ENCODE results near the gene AQP12B. TPM values are rescaled to one million over a fixed set of nuclear protein-coding genes. Genes with fewer than 3 reads are reported as not detected.

Gene AQP12B
- total RNA-seq, 2 experiments from 2014 or later, result not detected

DNA sequence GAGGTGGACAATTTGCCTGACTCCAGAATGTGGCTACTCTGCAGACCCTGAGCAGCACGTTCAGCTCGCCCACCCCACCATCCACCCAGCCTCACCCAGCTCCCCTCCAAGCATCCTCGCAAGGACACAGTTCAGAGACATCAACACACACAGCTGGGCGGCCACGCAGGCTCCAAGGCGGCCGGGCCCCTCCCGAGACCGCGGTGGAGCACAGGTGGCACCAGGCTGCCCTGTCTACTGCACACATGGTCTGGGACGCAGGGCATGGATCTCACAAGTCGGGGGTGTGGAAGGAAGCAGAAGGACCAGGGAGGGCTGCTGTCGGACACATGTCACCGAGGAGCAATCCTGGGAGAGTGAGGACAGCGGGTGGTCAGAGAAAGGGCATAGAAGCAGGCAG, 45.2 kb upstream of the AQP12B start:
- ChIA-PET POLR2A (no interaction called here), CTCF (no interaction called here)
- Histone ChIP-seq H3K4me1 (ENCODE audit: insufficient read depth, low read length) (no peaks in the 10 kb centered on the region), H3K27me3 (ENCODE audit: control insufficient read depth in 1 of 2, insufficient read depth in 2 of 2, low read length in 2 of 2) (no peaks in the 10 kb centered on the region), H3K27ac (ENCODE audit: low read depth in 1 of 2, low read length in 2 of 2) (no peak overlapping the region), H3K4me3 (ENCODE audit: low read length) (no peak overlapping the region), H3K9me3 (ENCODE audit: control insufficient read depth in 1 of 2, insufficient read depth in 1 of 2, low read length in 2 of 2) (no peaks in the 10 kb centered on the region), H3K36me3 (ENCODE audit: insufficient read depth, low read length) (no peaks in the 10 kb centered on the region)
- no peaks in the 10 kb centered on the region for H3K9me3 Mint-ChIP-seq
- TF ChIP-seq, protein P1, sequence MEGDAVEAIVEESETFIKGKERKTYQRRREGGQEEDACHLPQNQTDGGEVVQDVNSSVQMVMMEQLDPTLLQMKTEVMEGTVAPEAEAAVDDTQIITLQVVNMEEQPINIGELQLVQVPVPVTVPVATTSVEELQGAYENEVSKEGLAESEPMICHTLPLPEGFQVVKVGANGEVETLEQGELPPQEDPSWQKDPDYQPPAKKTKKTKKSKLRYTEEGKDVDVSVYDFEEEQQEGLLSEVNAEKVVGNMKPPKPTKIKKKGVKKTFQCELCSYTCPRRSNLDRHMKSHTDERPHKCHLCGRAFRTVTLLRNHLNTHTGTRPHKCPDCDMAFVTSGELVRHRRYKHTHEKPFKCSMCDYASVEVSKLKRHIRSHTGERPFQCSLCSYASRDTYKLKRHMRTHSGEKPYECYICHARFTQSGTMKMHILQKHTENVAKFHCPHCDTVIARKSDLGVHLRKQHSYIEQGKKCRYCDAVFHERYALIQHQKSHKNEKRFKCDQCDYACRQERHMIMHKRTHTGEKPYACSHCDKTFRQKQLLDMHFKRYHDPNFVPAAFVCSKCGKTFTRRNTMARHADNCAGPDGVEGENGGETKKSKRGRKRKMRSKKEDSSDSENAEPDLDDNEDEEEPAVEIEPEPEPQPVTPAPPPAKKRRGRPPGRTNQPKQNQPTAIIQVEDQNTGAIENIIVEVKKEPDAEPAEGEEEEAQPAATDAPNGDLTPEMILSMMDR (IDR thresholded peaks at IDR 0.05), result no peak
- H3K4me3 Mint-ChIP-seq, result no peak overlapping the region
- H3K36me3 Mint-ChIP-seq (ENCODE audit: low read depth), result no peaks in the 10 kb centered on the region
- peaks cover 5% of the 10 kb centered on the region for H3K27me3 Mint-ChIP-seq
- no peak overlapping the region for H3K27ac Mint-ChIP-seq
- intact Hi-C loops (cut with DNase I, micrococcal nuclease), result no loop called here
- DNase-seq (no peak), ATAC-seq (ENCODE audit: poor library complexity) (no peak)
- H3K4me1 Mint-ChIP-seq (ENCODE audit: low read depth), result no peaks in the 10 kb centered on the region

- intact Hi-C loops (cut with DNase I, micrococcal nuclease), result no loop called here
- Histone ChIP-seq H3K27me3 (ENCODE audit: control insufficient read depth in 1 of 2, insufficient read depth in 2 of 2, low read length in 2 of 2) (no peaks in the 10 kb centered on the region), H3K36me3 (ENCODE audit: insufficient read depth, low read length) (no peaks in the 10 kb centered on the region), H3K4me3 (ENCODE audit: low read length) (no peak overlapping the region), H3K9me3 (ENCODE audit: control insufficient read depth in 1 of 2, insufficient read depth in 1 of 2, low read length in 2 of 2) (no peaks in the 10 kb centered on the region), H3K27ac (ENCODE audit: low read depth in 1 of 2, low read length in 2 of 2) (no peak overlapping the region), H3K4me1 (ENCODE audit: insufficient read depth, low read length) (no peaks in the 10 kb centered on the region)
- Mint-ChIP-seq H3K27ac (no peak overlapping the region), H3K9me3 (no peaks in the 10 kb centered on the region), H3K4me1 (ENCODE audit: low read depth) (no peaks in the 10 kb centered on the region), H3K36me3 (ENCODE audit: low read depth) (no peaks in the 10 kb centered on the region), H3K27me3 (peaks cover 5% of the 10 kb centered on the region), H3K4me3 (no peak overlapping the region)
- no peak for DNase-seq
- TF ChIP-seq, protein P1 (IDR thresholded peaks at IDR 0.05), result no peak
- CTCF ChIA-PET, result no interaction called here
- POLR2A ChIA-PET, result no interaction called here
- ATAC-seq (ENCODE audit: poor library complexity), result no peak
Measured at GRCh38 chr2:240727439-240727838, 44.8 kb upstream of the AQP12B start.

DNA sequence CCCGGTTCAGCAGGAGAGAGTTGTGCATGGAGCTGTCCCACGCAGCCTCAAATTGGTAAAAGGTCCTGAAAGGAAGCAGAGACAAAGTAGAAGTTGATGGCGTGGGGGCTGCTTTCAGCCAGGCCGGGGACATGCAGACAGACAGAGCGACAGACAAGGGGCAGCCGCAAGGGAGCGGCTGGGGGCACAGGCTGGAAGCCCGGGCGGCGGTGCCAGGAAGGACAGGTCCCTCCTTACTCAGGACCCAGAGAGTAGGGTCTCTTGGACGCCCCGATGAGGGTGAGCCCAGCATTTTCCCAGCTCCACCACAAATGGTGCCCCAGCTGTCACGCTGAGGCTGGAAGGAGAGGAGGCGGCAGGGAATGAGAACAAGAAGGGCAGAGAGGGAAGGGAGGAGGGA, 44.2 kb upstream of the AQP12B start:
- TF ChIP-seq, protein P1 (IDR thresholded peaks at IDR 0.05), result no peak
- ATAC-seq (ENCODE audit: poor library complexity), result no peak
- Mint-ChIP-seq H3K9me3 (no peaks in the 10 kb centered on the region), H3K4me3 (no peak overlapping the region), H3K36me3 (ENCODE audit: low read depth) (no peaks in the 10 kb centered on the region), H3K4me1 (ENCODE audit: low read depth) (no peaks in the 10 kb centered on the region), H3K27ac (no peak overlapping the region), H3K27me3 (peaks cover 5% of the 10 kb centered on the region)
- ChIA-PET CTCF (no interaction called here), POLR2A (no interaction called here)
- no peaks in the 10 kb centered on the region for H3K4me1 ChIP-seq (ENCODE audit: insufficient read depth, low read length)
- no peaks in the 10 kb centered on the region for H3K36me3 ChIP-seq (ENCODE audit: insufficient read depth, low read length)
- DNase-seq, result no peak
- intact Hi-C loops (cut with DNase I, micrococcal nuclease), result no loop called here
- H3K27ac ChIP-seq (ENCODE audit: low read depth in 1 of 2, low read length in 2 of 2), result no peak overlapping the region
- no peaks in the 10 kb centered on the region for H3K9me3 ChIP-seq (ENCODE audit: control insufficient read depth in 1 of 2, insufficient read depth in 1 of 2, low read length in 2 of 2)
- no peaks in the 10 kb centered on the region for H3K27me3 ChIP-seq (ENCODE audit: control insufficient read depth in 1 of 2, insufficient read depth in 2 of 2, low read length in 2 of 2)
- H3K4me3 ChIP-seq (ENCODE audit: low read length), result no peak overlapping the region

Measured in CD4-positive, alpha-beta T cell (primary cell).